Kidney epithelial cell (primary cell): ENCODE data around the gene OR12D1. TPM values are rescaled to one million over a fixed set of nuclear protein-coding genes. Genes with fewer than 3 reads are reported as not detected.

ENCODE experiments used
- DNase-seq: peaks from one replicate; pipeline ENCODE4 v3.0.0-alpha.2; 2010; ENCODE audit warnings: low read depth
- H3K27me3 ChIP-seq: 2 replicates; pipeline ENCODE4 v1.6.0; 2011; ENCODE audit warnings: low read length; ENCODE audit not compliant: control insufficient read depth, insufficient read depth
- H3K36me3 ChIP-seq: 2 replicates; pipeline ENCODE4 v1.5.1; 2011; ENCODE audit warnings: low read length; ENCODE audit not compliant: control insufficient read depth, insufficient read depth
- H3K4me3 ChIP-seq: 2 replicates; pipeline ENCODE4 v1.5.1; 2011; ENCODE audit warnings: low read depth, mild to moderate bottlenecking, control low read depth, low read length
- total RNA-seq: library from RNA; depleted of rRNA; stranded (reverse); fragments of >200 nt; gene quantifications from 2 replicates; pipeline ENCODE4 v1.2.3, GENCODE V29; 2015
- TF ChIP-seq, protein P1 (sequence below): IDR thresholded peaks from 2 replicates; pipeline ENCODE4 v1.5.1; 2011; ENCODE audit warnings: mild to moderate bottlenecking, moderate library complexity, low read length, control low read depth, inconsistent platforms; ENCODE audit not compliant: insufficient read depth, poor library complexity, severe bottlenecking

The OR12D1 gene
- not detected in 2 replicates for total RNA-seq

DNA sequence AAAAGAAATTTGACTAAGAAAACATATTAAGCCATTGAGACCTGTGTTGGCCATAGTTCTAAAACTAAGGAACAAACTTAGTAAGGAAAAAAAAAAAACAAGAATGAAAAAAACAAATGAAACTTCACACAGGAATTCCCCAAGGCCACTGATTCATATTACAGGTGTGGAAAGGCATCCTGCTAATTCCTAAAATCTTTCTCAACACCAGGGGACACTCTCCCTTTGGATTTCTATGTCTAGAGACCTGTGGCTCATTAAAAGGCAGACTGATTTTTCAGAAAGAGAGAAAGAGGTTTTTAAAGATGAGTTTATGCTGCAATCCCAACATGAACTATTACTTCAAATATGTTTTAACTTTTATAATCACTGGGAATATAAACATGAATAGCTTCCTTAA lies at the start of gene OR12D1:
OR12D1 (plus strand) TSS at position 341 of the 400 bp plus-strand sequence.
- no peaks in the 10 kb centered on the region for H3K27me3 ChIP-seq
- no peak within 1 kb of the TSS for H3K4me3 ChIP-seq
- no peak for DNase-seq
- H3K36me3 ChIP-seq = no peaks in the 10 kb centered on the region
- TF ChIP-seq, protein P1, sequence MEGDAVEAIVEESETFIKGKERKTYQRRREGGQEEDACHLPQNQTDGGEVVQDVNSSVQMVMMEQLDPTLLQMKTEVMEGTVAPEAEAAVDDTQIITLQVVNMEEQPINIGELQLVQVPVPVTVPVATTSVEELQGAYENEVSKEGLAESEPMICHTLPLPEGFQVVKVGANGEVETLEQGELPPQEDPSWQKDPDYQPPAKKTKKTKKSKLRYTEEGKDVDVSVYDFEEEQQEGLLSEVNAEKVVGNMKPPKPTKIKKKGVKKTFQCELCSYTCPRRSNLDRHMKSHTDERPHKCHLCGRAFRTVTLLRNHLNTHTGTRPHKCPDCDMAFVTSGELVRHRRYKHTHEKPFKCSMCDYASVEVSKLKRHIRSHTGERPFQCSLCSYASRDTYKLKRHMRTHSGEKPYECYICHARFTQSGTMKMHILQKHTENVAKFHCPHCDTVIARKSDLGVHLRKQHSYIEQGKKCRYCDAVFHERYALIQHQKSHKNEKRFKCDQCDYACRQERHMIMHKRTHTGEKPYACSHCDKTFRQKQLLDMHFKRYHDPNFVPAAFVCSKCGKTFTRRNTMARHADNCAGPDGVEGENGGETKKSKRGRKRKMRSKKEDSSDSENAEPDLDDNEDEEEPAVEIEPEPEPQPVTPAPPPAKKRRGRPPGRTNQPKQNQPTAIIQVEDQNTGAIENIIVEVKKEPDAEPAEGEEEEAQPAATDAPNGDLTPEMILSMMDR = peak; percentile 26

DNA sequence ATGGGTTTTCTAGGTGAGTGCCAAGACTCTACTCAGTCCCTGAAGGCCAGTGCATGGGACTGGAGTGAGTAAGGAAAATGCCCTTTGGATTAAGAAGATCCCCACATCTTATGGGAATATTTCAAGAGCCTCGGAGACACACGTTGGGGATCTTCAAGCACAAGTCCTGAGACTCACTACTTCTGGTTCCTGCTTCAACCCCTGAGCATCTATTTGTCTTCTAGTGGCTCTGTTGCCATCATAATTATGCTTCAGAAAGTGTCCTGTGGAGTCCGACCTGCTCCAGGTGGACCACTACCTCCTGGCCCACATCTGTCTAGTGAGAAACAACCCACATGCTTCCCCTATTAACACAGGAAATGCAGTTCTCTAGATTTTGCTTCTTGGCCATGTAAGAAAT lies 46.0 kb upstream of the OR12D1 start, which contains the start of gene OR5V1:
OR5V1 (minus strand) TSS at position 101 of the 400 bp plus-strand sequence. CDS start 12,670 bp downstream, outside the sequence.
- no peak for DNase-seq
- H3K27me3 ChIP-seq = no peaks in the 10 kb centered on the region
- TF ChIP-seq, protein P1 = no peak
- no peak within 1 kb of the TSS for H3K4me3 ChIP-seq
- H3K36me3 ChIP-seq = no peaks in the 10 kb centered on the region

DNA sequence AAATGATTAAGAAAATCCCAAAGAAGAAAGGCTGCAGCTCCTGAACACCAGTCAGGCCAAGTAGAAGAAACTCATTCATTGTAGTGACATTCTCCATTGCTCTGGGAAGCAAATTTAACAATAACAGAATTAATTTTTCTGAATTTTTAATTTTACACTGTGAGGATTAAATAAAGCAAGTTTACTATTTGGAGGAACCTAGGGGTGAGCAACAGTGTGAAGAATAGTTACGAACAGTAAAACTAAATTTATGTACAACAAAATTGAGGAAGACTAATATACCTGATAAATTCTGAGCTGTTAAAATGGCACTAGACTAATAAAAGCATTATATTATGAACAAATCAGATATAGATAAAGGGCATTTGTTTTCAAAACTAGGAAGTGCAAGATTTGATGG lies 39.5 kb upstream of the OR12D1 start, which contains the start of gene OR12D3:
OR12D3 (minus strand) TSS at position 101 of the 400 bp plus-strand sequence; CDS start at position 97, 4 bp downstream.
- Histone ChIP-seq H3K27me3 (no peaks in the 10 kb centered on the region), H3K36me3 (no peaks in the 10 kb centered on the region), H3K4me3 (no peak within 1 kb of the TSS)
- TF ChIP-seq, protein P1 = no peak
- no peak for DNase-seq

DNA sequence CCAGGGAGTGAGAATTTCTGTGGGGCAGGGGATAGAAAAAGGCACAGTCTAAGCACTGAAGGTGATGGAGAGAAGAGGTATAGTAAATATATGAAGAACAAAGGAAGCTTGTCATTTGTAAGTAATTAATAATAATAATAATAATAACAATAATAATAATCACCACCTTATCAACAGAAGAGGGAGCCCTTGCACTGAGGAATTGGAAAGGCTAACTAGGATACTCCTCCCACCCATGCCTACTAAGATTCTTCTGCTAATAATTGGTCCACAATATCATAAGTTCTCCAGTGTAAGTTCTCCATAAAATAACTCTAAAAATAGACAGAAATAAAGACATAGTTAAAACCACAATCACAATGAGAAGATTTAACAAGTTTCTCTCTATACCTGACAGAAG lies 38.7 kb upstream of the OR12D1 start:
- TF ChIP-seq, protein P1 = no peak
- H3K4me3 ChIP-seq = no peak overlapping the region
- no peak for DNase-seq

DNA sequence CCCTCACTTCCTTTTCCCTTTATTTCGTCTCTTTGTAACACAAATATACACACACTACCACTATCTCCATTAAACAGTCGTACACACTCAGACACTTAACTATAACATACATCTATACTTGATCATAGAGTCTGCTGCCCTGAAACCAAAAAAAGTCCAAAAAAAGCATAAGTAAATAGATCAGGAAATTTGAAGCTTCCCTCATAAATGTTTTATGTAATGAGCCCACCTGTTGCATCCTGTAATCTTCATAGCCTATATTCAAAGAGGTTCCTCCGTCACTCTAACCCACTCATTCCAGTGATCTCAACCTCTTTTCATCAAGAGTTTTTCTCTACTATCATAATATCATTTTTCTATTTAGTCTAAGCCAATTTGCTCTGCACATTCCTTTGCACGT lies 26.2 kb upstream of the OR12D1 start:
- Histone ChIP-seq H3K36me3 (no peaks in the 10 kb centered on the region), H3K27me3 (no peaks in the 10 kb centered on the region), H3K4me3 (no peak overlapping the region)

More for the DNA sequence above, 38.7 kb upstream of the OR12D1 start:
- Histone ChIP-seq H3K27me3 (no peaks in the 10 kb centered on the region), H3K36me3 (no peaks in the 10 kb centered on the region)

More for the DNA sequence above, 26.2 kb upstream of the OR12D1 start:
- TF ChIP-seq, protein P1 = no peak
- no peak for DNase-seq
